BE2C (cell line): ENCODE data around the gene SPRY2.

Experiments used
- DNase-seq: peaks from one replicate; pipeline ENCODE4 v3.0.0-alpha.2; 2020
- H3K27me3 ChIP-seq: fragments of 250-450 bp; sonication (Bioruptor Pico); 2 replicates; pipeline ENCODE4 v1.5.1; 2020; ENCODE audit warnings: mild to moderate bottlenecking
- H3K36me3 ChIP-seq: fragments of 250-450 bp; sonication (Bioruptor Pico); 2 replicates; pipeline ENCODE4 v1.5.1; 2020; ENCODE audit warnings: mild to moderate bottlenecking
- H3K4me1 ChIP-seq: fragments of 250-450 bp; sonication (Bioruptor Pico); 2 replicates; pipeline ENCODE4 v1.5.1; 2020
- H3K4me3 ChIP-seq: 2 replicates; pipeline ENCODE4 v1.5.1; 2011; ENCODE audit warnings: low read depth, low read length
- H3K9me3 ChIP-seq: fragments of 250-450 bp; sonication (Bioruptor Pico); 2 replicates; pipeline ENCODE4 v1.5.1; 2020
- TF ChIP-seq, protein P1 (sequence below): IDR thresholded peaks from 2 replicates; pipeline ENCODE4 v1.5.1; 2012; ENCODE audit warnings: mild to moderate bottlenecking, low read depth, low read length

The SPRY2 gene

DNA sequence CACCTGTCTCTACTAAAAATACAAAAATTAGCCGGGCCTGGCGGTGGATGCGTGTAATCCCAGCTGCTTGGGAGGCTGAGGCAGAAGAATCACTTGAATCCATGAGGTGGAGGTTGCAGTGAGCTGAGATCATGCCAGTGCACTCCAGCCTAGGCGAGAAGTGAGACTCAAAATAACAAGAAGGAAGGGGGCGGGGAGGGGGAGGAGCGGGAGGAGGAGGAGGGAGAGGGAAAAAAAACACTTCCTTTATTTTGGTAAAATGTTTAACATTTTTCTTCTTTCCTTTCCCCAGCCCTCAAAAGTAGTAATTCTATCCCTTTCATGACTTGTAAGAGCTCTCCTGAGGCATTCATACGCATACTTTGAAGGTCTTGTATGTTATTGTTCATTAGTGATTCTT, 44.3 kb downstream of the SPRY2 start:
- TF ChIP-seq, protein P1, sequence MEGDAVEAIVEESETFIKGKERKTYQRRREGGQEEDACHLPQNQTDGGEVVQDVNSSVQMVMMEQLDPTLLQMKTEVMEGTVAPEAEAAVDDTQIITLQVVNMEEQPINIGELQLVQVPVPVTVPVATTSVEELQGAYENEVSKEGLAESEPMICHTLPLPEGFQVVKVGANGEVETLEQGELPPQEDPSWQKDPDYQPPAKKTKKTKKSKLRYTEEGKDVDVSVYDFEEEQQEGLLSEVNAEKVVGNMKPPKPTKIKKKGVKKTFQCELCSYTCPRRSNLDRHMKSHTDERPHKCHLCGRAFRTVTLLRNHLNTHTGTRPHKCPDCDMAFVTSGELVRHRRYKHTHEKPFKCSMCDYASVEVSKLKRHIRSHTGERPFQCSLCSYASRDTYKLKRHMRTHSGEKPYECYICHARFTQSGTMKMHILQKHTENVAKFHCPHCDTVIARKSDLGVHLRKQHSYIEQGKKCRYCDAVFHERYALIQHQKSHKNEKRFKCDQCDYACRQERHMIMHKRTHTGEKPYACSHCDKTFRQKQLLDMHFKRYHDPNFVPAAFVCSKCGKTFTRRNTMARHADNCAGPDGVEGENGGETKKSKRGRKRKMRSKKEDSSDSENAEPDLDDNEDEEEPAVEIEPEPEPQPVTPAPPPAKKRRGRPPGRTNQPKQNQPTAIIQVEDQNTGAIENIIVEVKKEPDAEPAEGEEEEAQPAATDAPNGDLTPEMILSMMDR = no peak
- DNase-seq = no peak
- no peaks in the 10 kb centered on the region for H3K4me1 ChIP-seq
- H3K4me3 ChIP-seq = no peak overlapping the region
- H3K9me3 ChIP-seq = no peaks in the 10 kb centered on the region
- H3K27me3 ChIP-seq = no peaks in the 10 kb centered on the region
- no peaks in the 10 kb centered on the region for H3K36me3 ChIP-seq

DNA sequence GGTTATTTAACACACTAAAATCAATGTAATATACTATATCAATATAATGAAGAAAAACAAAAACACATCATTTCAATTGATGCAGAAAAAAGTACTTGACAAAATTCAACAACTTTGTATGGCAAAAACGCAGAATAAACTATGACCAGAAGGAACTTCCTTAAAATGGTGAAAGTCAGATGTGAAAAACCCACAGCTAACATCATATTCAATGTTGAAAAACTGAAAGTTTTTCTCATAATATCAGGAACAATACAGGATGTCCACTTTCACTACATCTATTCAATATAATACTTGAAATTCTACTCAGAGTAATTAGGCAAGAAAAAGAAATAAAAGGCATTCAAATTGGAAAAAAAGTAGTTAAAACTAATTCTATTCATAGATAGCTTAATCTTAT, 50.3 kb downstream of the SPRY2 start:
- TF ChIP-seq, protein P1 = no peak
- Histone ChIP-seq H3K9me3 (no peaks in the 10 kb centered on the region), H3K4me1 (no peaks in the 10 kb centered on the region), H3K27me3 (no peaks in the 10 kb centered on the region), H3K4me3 (no peak overlapping the region), H3K36me3 (no peaks in the 10 kb centered on the region)
- no peak for DNase-seq
